Activated T-cell treated with anti-CD3 and anti-CD28 coated beads for 1 hour (primary cell): Measurements from ENCODE around the gene HIPK2.
"Not testable (repeated sequence)": the region's sequence is repeated elsewhere in the genome, so short reads cannot be mapped to it uniquely, and the experiment has no call there.

Source experiments
- DNase-seq: peaks from one replicate; pipeline ENCODE4 v3.0.0-alpha.2; 2020; ENCODE audit warnings: low read depth

HIPK2 gene

GRCh38 chr7:139671967-139672366 is 105.8 kb downstream of the HIPK2 start:
- DNase-seq, result no peak

GRCh38 chr7:139670662-139671061 is 107.1 kb downstream of the HIPK2 start:
- not testable (repeated sequence) for DNase-seq

- DNase-seq, result no peak
Observed at GRCh38 chr7:139669106-139670061, 108.4 kb downstream of the HIPK2 start.

- DNase-seq, result no peak
Observed at GRCh38 chr7:139667377-139667776, 110.4 kb downstream of the HIPK2 start.

GRCh38 chr7:139666501-139666900 is 111.3 kb downstream of the HIPK2 start:
- DNase-seq, result no peak

- no peak for DNase-seq
Observed at GRCh38 chr7:139664434-139664833, 113.4 kb downstream of the HIPK2 start.

- no peak for DNase-seq
Observed at GRCh38 chr7:139663608-139664177, 114.1 kb downstream of the HIPK2 start.

GRCh38 chr7:139661903-139662302 is 115.9 kb downstream of the HIPK2 start:
- no peak for DNase-seq

GRCh38 chr7:139661043-139661440 is 116.8 kb downstream of the HIPK2 start:
- DNase-seq, result no peak

GRCh38 chr7:139660317-139661042 is 117.3 kb downstream of the HIPK2 start:
- DNase-seq, result no peak

GRCh38 chr7:139659922-139660316 is 117.9 kb downstream of the HIPK2 start:
- no peak for DNase-seq

- DNase-seq, result no peak
Observed at GRCh38 chr7:139658908-139659675, 118.7 kb downstream of the HIPK2 start.

GRCh38 chr7:139658296-139658695 is 119.5 kb downstream of the HIPK2 start:
- DNase-seq, result no peak

- no peak for DNase-seq
Observed at GRCh38 chr7:139657725-139658124, 120.1 kb downstream of the HIPK2 start.

GRCh38 chr7:139656387-139656786 is 121.4 kb downstream of the HIPK2 start:
- DNase-seq, result no peak

GRCh38 chr7:139655305-139655704 is 122.5 kb downstream of the HIPK2 start:
- DNase-seq, result no peak

GRCh38 chr7:139654276-139655181 is 123.3 kb downstream of the HIPK2 start:
- no peak for DNase-seq

- no peak for DNase-seq
Observed at GRCh38 chr7:139651914-139652313, 125.9 kb downstream of the HIPK2 start.

GRCh38 chr7:139651308-139651707 is 126.5 kb downstream of the HIPK2 start:
- no peak for DNase-seq

- DNase-seq, result no peak
Observed at GRCh38 chr7:139650429-139651100, 127.2 kb downstream of the HIPK2 start.
